22Rv1 (cell line): Measurements from ENCODE around the gene C22orf39.
A peak's percentile ranks its signal among the peaks of the same experiment; 100 is the strongest.

Experiments
- H3K27ac ChIP-seq: fragments of 450-650 bp; 2 replicates; pipeline ENCODE4 v1.5.1; 2017
- CTCF ChIP-seq: fragments of 450-650 bp; IDR thresholded peaks from 2 replicates; pipeline ENCODE4 v1.5.1; 2017; ENCODE audit warnings: mild to moderate bottlenecking
- ZFX ChIP-seq: fragments of 450-650 bp; IDR thresholded peaks from 2 replicates; pipeline ENCODE4 v1.6.1; 2017; ENCODE audit warnings: antibody characterized with exemption, borderline replicate concordance

Gene C22orf39

DNA sequence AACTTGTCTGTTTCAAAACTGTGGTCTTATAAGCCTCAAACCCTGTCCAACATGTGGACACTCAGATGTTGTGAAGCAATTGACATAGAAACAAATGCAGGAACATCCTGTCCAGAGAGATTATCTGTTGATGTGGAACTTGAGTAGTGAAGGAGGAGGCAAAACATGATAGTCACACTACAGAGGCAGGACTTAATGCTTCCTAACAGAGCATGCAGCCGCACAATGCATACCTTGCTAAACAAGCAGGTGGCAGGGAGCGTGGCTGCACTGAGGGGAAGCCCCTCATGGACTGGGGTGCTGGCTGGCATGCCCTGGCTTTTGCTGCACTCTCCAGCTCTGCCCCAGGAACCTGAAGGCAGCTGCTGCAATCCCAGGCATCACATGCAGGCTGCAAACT lies 5.3 kb downstream of the C22orf39 start:
- no peak overlapping the region for H3K27ac ChIP-seq
- TF ChIP-seq ZFX (no peak), CTCF (no peak)

- TF ChIP-seq ZFX: no peak
- no peak overlapping the region for H3K27ac ChIP-seq
Observed at GRCh38 chr22:19440411-19441195, 6.9 kb downstream of the C22orf39 start.

DNA sequence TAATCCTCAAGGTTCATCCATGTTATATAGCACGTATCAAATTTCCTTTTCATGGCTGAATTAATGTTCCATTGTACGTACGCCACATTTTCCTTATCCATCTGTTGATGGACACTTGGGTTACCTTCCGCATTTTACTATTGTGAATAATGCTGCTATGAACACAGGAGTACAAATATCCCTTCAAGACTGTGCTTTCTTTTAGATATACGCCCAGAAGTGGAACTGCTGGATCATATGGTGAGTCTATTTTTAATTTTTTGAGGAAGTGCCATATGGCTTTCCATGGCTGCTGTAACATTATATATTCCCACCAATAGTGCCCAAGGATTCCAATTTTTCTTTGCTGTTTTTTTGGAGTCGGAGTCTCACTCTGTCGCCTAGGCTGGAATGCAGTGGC lies 9.2 kb downstream of the C22orf39 start:
- no peak overlapping the region for H3K27ac ChIP-seq

GRCh38 chr22:19436444-19437161 lies 10.9 kb downstream of the C22orf39 start:
- H3K27ac ChIP-seq: 0 out of 2 replicates have a peak overlapping the region, but pooled peaks have one; percentile 3

More for the DNA sequence above, 9.2 kb downstream of the C22orf39 start:
- TF ChIP-seq CTCF (no peak), ZFX (no peak)

GRCh38 chr22:19434829-19435580 lies 12.5 kb downstream of the C22orf39 start:
- TF ChIP-seq CTCF (no peak), ZFX (no peak)

DNA sequence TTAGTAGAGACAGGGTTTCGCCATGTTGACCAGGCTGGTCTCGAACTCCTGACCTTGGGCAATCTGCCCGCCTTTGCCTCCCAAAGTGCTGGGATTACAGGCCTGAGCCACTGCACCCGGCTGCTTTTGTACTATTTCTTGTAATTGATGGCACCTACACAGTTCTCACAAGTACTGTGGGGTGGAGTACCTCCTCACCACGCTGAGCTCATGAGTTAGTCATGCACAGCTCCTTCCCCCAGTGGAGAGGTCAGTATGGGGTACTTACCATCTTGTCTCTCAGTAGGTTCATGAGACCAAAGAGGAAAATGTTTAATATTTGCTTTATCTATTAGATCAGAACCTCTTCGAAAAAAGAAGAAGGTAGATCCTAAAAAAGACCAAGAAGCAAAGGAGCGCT lies 13.1 kb downstream of the C22orf39 start:
- TF ChIP-seq CTCF (no peak), ZFX (no peak)
- no peak overlapping the region for H3K27ac ChIP-seq

More at GRCh38 chr22:19434829-19435580, 12.5 kb downstream of the C22orf39 start:
- H3K27ac ChIP-seq: no peak overlapping the region

DNA sequence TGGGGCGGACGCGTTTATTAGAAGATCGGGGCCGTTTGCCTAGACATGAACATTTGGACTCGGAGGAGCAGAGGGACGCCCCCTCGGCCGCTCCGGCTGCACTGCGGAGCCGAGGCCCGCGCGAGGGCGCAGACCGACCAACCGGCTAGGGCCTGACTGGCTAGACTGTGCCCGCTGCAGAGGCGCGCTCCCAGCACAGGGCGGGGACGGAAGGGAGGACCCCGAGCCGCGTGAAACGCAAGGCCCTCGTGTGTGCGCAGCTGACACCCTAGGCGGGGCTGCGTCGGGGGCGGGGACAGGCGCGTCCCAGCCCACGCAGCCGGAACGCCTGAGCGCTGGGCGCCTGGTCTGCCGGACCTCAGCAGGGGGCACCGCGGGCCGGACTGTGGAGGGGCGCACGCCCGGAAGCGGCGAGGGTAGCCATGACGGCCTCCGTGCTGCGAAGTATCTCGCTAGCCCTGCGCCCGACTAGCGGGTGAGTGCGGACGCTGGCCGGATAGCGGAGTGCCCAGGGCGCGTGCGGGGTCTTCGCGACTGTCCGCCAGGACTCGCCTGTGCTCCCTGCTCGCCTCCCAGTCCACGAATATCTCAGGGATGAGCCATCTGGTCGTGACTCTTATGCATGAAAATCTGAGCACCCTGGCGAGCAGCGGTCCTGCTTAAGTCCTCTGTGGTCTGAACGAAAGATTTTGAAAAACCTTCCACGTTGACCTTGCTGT lies 15.2 kb downstream of the C22orf39 start, which contains the start of gene MRPL40:
Gene MRPL40, plus strand, starts transcription at position 413 of the 719 bp plus-strand sequence. Its CDS starts 10 bp downstream, at position 423.
- H3K27ac ChIP-seq: peak within 1 kb of the TSS; percentile 97
- TF ChIP-seq CTCF (no peak), ZFX (no peak)
